Hindlimb muscle (tissue), 1 donor: ENCODE results near the gene TPSAB1. TPM values are rescaled to one million over a fixed set of nuclear protein-coding genes. Genes with fewer than 3 reads are reported as not detected.
"Not testable (repeated sequence)": the region's sequence is repeated elsewhere in the genome, so short reads cannot be mapped to it uniquely, and the experiment has no call there.

Source experiments
- DNase-seq: peaks from one replicate; pipeline ENCODE4 v3.0.0-alpha.2; 2013
- polyA plus RNA-seq: library from polyadenylated mRNA; unstranded; fragments of 120-200 nt; gene quantifications from one replicate; pipeline ENCODE4 v1.2.1, GENCODE V29; 2013; ENCODE audit not compliant: insufficient read length

TPSAB1 gene
- 1.0 TPM for polyA plus RNA-seq

DNA sequence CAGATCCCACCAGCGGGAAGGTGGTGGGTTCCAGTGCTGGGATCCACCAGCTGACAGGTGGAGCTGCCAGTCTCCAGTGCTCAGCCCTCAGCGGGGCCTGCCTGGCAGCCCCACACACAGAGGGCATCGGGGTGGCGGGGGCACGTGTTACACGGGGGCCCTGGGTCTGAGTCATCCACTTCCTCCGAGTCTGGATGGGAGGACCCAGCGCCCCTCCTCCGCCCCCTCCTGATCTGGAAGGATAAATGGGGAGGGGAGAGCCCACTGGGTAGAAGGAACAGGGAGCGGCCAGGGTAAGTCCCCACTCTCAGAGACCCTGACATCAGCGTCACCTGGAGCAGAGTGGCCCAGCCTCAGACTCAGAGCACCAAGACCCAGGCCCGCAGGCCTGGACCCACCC lies at the start of gene TPSAB1:
TPSAB1 (plus strand) TSS at position 270 of the 400 bp plus-strand sequence. CDS start 234 bp downstream, outside the sequence.
- DNase-seq: not testable (repeated sequence)

DNA sequence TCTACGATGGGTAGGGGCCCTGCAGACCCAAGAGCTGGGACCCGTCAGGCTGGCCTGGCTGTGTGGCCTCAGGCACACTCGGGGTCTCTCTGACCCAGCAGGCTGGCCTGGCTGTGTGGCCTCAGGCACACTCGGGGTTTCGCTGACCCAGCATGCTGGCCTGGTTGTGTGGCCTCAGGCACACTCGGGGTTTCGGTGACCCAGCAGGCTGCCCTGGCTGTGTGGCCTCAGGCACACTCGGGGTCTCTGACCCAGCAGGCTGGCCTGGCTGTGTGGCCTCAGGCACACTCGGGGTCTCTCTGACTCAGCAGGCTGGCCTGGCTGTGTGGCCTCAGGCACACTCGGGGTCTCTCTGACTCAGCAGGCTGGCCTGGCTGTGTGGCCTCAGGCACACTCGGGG lies 49.7 kb upstream of the TPSAB1 start:
- not testable (repeated sequence) for DNase-seq

DNA sequence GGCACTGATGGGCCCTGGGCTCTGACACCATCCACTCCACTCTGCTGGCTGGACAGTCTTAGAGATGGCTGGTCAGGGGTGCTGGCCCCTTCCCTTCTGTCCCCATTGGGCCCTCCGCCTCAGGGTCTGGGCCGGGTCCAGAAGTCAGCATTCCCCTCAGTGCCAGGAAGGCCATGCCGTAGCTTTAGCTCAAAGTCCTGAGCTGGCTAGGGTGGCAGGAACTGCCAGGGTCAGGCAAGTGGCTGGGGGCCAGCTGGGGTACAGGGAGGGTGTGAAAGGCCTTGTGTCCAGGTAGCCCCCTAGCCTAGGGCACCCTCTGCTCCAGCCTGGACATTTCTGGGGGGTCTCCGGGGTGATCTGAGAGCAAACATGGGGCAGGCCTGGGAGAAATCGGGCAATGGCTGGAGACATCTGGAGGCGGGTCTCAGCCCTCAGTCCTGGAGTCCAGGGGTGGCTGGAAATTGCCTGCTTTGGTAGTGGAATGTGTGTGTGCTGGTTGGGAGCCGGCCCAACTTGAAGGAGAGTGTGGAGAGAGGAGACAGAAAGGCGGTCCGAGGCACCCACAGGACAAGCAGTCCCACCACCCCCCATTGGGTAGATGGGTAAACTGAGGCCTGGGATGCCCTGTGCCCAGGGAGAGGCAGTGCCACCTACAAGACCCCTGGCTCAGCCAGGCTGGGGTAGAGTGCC lies 48.0 kb upstream of the TPSAB1 start:
- DNase-seq: no peak

DNA sequence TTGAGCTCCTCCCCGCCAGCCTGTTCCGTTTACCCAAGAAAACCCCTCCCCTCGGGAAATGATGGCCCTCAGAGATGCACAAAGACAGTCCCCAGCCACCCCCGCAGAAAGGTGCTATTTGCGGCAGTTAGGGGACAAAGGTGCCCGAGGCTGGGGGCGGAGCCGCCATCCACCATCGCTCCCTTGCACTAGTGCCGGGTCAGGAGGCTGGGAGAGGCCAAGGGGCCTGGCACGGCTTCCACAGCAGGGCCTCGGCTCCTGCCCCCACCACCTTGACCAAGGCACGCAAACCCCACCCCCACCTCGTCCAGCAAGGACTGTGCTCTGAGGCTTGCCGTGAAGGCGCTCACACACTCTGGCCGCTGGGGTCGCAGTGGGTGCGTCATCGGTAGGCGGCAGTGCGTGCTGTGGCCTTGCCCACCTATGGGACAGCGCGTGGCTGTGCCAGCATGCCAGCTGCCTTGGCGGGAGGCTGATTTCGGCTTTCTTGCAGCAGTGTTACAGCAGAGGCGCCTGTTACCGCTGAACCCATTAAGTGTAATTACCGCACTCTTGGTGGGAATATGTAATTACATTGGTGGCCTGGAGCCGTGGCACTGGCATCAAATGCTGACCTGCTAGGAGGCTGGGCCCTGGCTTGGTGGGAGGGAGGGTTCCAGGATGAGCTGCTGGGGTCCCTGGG lies 47.2 kb upstream of the TPSAB1 start:
- no peak for DNase-seq

DNA sequence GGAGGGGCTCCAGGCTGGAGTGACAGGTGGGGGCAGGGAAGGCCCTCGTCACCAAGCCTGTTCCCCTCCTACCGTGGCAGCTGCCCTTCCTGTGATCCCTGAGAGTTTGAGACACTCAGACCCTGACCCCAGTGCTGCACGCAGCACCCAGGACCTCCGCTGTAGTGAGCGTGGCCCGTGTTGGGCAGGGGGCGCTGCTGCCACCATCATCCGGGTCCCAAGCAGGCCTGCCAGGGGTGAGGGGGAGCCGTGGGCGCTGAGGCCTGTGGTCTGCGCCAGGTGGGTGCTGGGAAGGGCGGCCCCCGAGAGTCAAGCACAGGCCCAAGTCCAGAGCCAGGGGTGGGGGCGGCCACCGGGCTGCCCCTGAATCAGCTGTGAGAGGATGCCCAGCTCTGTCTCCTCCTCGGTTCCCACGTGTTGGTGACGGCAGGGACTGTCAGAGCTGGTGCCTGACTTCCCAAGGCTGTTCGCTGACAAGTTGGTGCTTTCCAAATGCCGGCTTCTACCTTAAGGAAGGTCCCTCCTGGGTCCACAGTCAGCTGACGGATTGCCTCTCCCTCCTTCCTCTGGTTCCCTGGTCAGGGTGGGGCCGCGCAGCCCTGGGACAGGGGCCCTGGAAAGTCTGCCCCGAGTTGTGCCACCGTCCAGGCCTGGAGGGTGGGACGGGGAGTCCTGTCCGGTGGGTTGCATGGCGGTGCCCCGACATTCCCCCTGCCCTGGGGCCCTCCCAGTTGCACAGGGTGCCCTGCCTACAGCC lies 46.5 kb upstream of the TPSAB1 start:
- DNase-seq: no peak

DNA sequence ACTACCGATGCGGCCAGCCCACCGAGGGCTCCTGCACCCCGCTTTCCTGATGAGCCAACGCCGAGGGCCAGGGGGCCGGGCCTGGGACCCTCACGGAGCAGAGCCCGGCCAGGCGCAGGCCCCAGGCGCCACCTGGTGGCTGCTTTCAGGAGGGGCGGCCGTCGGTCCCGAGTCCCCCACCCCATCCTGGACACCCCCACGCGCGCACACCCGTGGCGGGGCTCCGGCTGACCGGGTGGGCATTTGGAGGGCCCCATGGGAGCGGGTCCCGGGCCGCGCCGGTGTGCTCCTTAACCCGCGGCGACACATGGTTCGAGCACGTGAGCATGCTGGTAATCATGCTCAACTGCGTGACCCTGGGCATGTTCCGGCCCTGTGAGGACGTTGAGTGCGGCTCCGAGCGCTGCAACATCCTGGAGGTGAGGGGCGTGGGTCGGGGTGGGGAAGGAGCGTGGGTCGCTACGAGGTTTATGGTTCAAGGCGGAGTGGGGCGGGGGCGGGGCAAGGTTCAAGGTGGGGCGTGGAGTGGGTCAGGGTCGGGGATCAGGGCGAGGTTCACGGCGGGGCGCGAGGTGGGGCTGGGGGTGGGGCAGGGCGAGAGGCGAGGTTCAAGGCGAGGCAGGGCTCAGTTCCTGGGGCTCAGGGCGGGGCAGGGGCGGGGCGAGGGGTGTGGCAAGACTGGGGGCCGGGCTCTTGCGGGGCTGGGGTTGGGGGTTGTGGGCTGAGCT lies 45.7 kb upstream of the TPSAB1 start:
- DNase-seq: no peak

DNA sequence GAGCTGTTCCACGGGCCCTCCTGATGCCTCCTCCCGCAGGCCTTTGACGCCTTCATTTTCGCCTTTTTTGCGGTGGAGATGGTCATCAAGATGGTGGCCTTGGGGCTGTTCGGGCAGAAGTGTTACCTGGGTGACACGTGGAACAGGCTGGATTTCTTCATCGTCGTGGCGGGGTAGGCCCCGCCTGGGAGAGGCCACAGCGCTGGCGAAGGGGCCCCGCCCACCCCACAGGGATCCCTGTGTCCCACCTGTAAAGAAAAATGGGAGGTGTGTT lies 45.2 kb upstream of the TPSAB1 start:
- no peak for DNase-seq

DNA sequence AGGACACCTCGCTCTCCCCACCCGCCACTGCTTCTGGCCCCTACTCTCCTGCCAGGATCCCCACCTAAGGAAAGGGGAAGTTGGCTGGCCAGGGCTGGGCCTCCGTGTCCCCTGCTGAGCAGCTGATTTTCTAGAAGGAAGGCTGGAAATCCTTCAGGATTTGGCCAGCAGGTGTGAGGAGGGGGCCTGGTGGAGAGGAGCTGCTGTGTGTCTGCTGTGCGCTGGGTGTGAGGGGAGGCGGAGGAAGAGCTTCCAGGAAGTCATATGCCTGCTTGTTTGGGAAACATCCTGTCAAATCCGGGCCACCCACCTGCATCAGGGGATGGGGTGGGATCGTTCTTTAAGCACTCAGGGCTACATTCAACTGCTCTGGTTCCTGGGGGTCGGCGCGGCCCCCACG lies 44.0 kb upstream of the TPSAB1 start:
- no peak for DNase-seq

DNA sequence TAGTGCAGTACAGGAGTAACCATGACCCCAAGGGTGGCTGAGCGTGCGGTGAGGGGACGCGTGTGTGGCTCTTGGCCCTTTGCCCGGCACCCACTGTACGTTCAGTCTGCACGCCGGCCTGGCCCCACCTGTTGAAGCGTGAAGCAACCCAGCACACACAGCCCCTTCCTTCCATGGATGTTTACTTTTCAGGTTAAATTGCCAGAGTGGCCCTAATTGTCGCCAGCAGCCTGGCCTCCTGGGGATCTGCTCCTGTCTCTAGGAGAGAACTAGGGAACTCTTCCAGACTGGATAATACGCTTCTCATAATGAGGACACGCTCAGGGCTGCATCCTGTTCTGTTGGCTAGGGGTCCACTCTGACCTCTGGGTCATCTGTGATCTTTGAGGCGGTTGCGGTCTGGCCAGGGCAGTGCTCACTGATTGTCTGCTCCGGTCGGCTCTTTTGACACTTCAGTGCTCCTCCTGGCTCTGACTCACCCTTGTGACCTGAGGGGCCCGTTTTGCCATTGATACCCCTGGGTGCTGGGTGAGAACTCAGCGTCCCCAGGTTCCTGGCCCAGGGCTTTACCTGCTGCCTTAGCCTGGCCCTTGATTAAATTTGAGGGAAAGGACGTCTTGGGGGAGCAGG lies 43.2 kb upstream of the TPSAB1 start:
- DNase-seq: no peak

DNA sequence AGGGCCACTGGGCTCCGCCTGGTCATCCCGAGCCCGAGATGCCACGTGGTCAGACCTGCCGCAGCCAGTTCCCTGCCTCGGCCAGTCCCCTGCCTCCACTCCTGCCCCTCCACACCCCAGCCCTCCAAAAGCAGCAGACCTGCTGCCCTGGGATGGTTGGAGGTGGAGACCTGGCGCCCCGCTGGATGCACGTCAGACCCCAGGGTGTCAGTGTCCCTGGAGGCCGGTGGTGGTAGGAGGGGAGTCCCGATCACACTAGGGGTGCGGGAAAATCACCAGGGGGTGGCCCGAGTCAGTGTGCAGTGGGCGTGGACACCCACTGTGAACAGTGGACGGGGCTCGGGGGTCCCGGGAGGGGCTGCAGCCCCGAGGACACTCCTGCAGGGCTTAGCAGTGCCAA lies 42.3 kb upstream of the TPSAB1 start:
- DNase-seq: no peak

DNA sequence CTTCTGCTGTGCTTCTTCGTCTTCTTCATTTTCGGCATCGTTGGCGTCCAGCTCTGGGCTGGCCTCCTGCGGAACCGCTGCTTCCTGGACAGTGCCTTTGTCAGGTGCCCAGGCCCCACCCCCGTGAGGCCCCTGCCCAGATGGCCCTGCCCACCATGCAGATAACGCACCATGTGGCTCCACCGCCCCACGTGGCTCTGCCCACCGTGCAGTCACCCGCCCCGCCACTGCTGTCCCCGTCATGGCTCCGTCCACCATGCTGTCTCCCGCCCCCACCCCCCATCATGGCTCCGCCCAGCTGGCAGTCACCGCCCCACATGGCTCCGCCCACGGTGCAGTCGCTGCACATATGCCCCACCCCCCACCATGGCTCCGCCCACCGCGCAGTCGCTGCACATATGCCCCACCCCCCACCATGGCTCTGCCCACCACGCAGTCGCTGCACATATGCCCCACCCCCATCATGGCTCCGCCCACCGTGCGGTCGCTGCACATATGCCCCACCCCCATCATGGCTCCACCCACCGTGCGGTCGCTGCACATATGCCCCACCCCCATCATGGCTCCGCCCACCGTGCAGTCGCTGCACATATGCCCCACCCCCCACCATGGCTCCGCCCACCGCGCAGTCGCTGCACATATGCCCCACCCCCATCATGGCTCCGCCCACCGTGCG lies 41.7 kb upstream of the TPSAB1 start:
- not testable (repeated sequence) for DNase-seq

DNA sequence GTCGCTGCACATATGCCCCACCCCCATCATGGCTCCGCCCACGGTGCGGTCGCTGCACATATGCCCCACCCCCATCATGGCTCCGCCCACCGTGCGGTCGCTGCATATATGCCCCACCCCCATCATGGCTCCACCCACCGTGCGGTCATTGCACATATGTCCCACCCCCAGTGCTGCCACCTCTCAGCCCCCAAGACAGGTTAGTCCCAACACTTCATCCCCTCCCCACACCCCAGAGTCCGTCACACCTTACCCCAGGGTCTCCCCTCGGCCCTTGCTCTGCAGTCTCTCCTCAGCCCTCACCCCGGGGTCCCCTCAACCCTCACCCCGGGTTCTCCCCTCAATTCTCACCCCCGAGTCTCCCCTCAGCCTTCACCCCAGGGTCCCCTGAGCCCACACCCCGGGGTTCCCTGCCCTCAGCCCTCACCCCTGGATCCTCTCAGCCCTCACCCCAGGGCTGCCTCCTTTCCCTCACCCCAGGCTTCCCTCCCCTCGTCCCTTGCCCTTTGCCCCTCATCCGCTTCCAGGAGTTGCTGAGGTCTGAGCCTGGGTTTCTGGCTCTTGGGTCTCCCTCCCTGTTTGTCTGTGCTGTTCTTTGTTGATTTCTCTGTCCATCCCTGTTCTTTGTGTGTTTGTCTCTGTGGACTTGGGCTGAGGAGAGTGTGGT lies 41.0 kb upstream of the TPSAB1 start:
- no peak for DNase-seq

DNA sequence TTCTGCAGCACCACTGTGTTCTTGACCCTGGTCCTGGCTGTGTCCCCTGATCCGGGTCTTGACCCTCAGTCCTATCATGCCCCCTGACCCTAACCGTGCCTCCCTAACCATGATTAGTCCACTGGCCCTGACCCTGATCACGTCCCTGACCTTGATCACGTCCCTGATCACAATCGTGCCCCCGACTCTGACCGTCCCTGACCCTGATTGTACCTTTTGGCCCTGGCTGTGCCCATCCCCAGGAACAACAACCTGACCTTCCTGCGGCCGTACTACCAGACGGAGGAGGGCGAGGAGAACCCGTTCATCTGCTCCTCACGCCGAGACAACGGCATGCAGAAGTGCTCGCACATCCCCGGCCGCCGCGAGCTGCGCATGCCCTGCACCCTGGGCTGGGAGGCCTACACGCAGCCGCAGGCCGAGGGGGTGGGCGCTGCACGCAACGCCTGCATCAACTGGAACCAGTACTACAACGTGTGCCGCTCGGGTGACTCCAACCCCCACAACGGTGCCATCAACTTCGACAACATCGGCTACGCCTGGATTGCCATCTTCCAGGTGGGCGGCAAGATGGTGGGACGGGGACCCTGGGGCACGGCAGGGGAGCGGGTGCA lies 40.4 kb upstream of the TPSAB1 start:
- no peak for DNase-seq

DNA sequence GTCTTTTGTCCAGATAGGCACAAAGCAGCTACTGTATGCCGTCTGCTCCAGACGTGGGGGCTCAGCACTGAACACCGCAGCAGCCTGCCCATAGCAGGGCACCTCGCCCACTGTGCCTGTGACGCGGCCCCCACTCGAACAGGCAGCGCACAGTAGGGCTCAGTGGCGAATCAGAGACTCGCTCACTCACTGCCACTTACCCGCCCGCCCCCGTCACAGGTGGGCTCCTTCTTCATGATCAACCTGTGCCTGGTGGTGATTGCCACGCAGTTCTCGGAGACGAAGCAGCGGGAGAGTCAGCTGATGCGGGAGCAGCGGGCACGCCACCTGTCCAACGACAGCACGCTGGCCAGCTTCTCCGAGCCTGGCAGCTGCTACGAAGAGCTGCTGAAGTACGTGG lies 39.1 kb upstream of the TPSAB1 start:
- no peak for DNase-seq

DNA sequence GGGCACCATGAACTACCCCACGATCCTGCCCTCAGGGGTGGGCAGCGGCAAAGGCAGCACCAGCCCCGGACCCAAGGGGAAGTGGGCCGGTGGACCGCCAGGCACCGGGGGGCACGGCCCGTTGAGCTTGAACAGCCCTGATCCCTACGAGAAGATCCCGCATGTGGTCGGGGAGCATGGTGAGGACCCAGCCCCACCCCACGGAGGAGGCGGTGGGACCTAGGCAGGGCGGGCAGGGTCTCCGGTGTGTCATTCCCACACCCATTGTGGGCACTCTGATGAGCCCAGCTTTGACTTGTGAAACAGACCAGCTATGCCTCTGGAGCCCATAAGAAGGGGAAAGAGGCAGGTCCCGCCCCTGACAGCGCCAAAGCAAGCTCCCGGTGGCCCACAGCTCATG lies 38.2 kb upstream of the TPSAB1 start:
- DNase-seq: no peak

DNA sequence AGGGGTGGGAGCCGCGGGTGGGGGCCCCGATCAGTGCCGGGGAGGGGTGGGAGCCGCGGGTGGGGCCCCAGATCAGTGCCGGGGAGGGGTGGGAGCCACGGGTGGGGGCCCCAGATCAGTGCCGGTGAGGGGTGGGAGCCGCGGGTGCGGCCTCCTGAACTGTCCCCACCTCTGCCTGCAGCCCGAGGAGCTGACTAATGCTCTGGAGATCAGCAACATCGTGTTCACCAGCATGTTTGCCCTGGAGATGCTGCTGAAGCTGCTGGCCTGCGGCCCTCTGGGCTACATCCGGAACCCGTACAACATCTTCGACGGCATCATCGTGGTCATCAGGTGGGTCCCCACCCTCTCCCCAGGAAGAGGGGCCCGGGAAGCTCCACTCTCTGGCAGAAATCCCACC lies 35.6 kb upstream of the TPSAB1 start:
- no peak for DNase-seq

DNA sequence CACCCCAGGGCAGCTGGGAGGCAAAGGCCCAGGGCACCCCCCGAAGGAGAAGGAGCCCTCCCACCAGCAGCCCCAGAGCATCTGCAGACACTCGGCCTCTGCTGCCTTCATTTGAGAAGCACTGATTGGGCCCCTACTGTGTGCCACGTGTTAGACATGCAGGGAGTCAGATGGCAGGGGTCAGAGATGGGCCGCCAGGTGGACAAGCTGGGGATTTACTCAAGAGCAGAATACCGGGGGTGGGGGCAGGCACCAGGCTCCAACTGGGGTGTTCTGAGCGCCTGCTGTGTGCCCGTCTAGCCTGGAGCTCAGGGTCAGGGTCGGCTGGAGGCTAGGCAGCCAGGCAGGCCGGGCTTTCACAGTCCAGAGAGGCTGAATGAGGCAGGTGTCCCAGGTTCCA lies 34.2 kb upstream of the TPSAB1 start:
- DNase-seq: no peak

DNA sequence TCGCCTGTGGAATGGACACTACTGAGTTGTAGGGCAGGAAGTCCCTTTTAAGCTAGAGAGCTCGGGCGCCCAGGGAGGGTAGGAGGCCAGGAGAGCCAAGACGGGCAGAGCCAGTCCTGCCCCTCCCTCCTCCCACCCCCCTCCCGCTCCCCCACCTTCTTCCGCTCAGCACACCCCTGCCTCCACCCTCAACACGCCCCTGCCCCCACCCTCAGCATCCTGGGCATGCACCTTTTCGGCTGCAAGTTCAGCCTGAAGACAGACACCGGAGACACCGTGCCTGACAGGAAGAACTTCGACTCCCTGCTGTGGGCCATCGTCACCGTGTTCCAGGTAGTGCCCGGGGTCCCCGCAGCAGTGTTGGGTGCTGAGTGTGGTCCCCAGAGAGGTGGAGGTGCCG lies 33.7 kb upstream of the TPSAB1 start:
- DNase-seq: no peak

DNA sequence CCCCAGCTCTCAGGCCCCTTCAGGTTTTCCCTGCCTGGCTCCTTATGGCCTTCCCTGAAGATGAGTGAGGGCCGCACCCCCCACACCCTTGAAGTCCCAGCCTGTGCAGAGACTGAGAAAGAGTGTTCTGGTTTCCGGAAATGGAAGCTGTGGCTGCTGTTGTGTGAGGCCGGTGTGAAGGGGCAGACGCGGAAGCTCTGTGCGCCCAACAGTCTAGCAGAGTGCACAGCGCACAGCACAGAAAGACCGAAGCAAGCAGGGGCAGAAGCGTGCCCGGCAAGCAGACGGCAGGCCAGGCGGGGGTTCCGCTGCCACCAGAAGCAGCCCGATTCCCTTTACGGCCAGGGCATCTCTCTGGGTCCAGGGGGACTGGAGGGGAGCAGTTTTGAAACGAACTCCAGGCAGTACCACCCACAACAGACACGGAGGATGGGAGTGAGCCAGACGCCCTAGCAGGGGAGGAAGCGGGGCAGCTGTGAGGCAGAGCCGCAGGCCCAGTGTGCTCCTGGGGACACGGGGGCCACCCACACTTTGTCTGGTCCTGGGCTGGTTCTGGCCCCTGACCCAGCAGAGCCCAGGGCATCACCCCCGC lies 32.2 kb upstream of the TPSAB1 start:
- no peak for DNase-seq

DNA sequence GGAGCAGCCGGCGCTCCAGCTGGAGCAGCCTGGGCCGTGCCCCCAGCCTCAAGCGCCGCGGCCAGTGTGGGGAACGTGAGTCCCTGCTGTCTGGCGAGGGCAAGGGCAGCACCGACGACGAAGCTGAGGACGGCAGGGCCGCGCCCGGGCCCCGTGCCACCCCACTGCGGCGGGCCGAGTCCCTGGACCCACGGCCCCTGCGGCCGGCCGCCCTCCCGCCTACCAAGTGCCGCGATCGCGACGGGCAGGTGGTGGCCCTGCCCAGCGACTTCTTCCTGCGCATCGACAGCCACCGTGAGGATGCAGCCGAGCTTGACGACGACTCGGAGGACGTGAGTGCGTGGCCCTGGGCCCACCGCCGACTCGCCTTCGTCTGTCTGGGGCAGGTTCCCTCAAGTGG lies 31.4 kb upstream of the TPSAB1 start:
- DNase-seq: no peak

DNA sequence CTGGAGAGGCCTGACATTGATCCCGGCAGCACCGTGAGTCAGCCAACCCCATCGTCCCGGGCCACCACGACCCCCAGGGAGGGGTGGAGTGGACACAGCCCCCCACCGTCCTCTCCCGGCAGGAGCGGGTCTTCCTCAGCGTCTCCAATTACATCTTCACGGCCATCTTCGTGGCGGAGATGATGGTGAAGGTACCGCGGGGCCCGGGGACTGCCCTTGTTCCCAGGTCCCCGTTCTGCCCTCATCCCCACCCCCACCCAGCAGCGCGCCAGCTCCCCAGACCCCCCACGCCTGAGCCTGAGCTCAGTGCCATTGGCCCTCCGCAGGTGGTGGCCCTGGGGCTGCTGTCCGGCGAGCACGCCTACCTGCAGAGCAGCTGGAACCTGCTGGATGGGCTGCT lies 30.0 kb upstream of the TPSAB1 start:
- no peak for DNase-seq
